EL (cell line): Measurements from ENCODE around the gene RPP40.

ENCODE experiments used
- DNase-seq: peaks from one replicate; pipeline ENCODE4 v3.0.0-alpha.2; 2016

The RPP40 gene

GRCh38 chr6:4967301-4968030 lies 36.4 kb downstream of the RPP40 start:
- DNase-seq: no peak

- DNase-seq: no peak
Observed at GRCh38 chr6:4965562-4966389, 38.1 kb downstream of the RPP40 start.

- no peak for DNase-seq
Observed at GRCh38 chr6:4964675-4965561, 38.9 kb downstream of the RPP40 start.

- DNase-seq: no peak
Observed at GRCh38 chr6:4962905-4963304, 40.9 kb downstream of the RPP40 start.

GRCh38 chr6:4961322-4962168 lies 42.3 kb downstream of the RPP40 start:
- DNase-seq: peak; percentile 26

GRCh38 chr6:4958624-4959023 lies 45.2 kb downstream of the RPP40 start:
- no peak for DNase-seq

GRCh38 chr6:4957521-4958231 lies 46.2 kb downstream of the RPP40 start:
- DNase-seq: peak; percentile 23

GRCh38 chr6:4956625-4957024 lies 47.2 kb downstream of the RPP40 start:
- DNase-seq: no peak

GRCh38 chr6:4953440-4953839 lies 50.4 kb downstream of the RPP40 start:
- DNase-seq: no peak

- no peak for DNase-seq
Observed at GRCh38 chr6:4950836-4951533, 52.9 kb downstream of the RPP40 start.

- no peak for DNase-seq
Observed at GRCh38 chr6:4950076-4950475, 53.8 kb downstream of the RPP40 start.

- no peak for DNase-seq
Observed at GRCh38 chr6:4948781-4949450, 54.9 kb downstream of the RPP40 start.

GRCh38 chr6:4947716-4948115 lies 56.1 kb downstream of the RPP40 start:
- DNase-seq: no peak

- DNase-seq: no peak
Observed at GRCh38 chr6:4946521-4946920, 57.3 kb downstream of the RPP40 start.
